NCI-H146 treated with DMSO at 0.1 percent for 48 hours (cell line): Measurements from ENCODE around the gene LAMB4.

Experiments
- DNase-seq: peaks from one replicate; lab custom pipeline; 2025; ENCODE audit not compliant: unreplicated experiment; lab: John Stamatoyannopoulos, UW

The LAMB4 gene

DNA sequence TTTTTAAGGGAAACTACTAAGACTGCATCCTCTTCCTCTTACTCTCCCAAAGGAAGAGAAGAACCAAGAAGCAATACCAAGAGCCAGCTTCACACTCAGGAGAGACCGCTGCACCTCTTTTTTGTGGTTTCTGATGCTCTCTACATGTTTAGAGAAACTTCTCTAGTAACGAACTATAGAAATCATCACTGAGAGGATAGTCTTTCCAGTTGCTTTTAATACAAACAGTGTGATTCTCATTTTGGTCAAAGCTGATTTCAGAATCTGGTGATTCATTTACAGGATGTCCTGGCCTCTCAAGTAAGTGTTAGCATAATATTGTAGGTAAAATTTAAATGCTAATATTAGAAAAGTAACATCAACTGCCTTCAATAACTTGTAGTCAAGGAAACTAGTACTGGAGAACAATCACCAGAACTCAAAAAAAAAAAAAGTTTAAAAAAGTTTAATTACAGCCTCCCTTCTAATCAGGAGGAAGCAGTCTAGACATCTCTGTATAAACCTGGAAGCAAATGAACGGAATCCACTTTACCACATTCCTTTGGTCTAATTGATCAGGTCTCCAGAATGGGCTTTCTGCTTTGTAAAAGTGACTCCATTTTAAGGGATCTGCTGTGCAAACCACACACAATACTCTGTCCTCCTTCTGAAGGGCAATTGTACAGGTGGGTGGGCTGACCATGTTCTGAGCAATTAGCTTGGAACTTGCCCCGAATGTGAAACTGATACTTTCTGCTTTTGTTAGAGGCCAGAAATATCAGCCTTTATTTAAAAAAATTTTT lies 130.2 kb downstream of the LAMB4 start:
- DNase-seq, result no peak

DNA sequence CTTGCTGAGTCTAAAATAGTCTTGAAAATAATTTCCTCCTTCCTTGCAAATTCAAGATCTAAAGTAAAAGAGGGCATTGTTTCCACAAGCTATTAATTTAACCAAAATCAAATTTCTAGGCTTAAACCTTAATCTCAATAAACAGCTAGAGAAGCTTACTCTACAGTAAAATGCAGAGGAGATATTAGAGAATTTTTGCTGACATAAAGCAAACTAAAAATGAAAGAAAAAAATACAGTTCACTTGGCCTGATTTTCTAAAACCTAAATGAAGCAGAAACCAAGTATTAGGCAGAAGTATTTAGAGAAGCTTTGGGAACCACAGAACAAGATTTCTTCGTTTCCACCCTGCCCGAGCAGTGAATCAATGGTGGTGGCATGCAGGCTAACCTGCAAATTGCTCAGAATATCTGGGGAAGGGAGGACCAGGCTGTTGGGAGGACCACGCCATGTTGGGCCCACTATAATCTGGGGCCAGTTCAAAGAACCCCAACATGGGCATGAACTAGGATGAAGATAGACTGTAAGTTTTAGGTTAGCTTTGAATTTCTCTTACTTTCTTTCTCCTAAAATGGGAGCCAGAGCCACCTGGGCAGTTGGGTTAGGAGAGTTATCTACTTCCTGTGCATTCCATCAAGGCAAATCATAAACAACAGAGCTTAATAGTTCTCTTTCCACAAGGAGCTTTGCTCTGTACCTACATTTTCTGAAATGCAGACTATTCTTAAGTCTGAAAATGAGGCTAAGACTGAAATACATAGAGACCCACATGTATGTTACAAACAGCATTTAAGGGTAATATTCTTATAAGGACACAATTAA lies 131.3 kb downstream of the LAMB4 start:
- DNase-seq, result no peak

DNA sequence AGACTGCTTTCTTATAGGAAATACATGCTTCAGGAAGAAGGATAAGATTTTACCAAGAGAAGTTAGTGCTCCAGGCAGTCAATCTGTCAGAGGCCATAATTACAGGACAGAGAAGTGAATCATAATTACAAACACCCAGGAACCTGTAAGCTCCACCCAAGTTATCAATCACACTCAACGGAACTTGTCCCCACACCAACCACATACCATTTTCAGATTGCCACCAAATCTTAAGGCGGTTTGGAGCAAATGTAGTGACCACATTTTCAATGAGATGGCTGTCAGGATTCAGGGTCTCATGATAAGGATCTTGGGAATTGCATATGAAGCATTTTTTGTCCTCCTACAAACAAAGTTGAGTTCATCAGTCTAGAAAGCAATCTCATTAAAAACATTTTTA lies 132.0 kb downstream of the LAMB4 start:
- DNase-seq, result no peak

DNA sequence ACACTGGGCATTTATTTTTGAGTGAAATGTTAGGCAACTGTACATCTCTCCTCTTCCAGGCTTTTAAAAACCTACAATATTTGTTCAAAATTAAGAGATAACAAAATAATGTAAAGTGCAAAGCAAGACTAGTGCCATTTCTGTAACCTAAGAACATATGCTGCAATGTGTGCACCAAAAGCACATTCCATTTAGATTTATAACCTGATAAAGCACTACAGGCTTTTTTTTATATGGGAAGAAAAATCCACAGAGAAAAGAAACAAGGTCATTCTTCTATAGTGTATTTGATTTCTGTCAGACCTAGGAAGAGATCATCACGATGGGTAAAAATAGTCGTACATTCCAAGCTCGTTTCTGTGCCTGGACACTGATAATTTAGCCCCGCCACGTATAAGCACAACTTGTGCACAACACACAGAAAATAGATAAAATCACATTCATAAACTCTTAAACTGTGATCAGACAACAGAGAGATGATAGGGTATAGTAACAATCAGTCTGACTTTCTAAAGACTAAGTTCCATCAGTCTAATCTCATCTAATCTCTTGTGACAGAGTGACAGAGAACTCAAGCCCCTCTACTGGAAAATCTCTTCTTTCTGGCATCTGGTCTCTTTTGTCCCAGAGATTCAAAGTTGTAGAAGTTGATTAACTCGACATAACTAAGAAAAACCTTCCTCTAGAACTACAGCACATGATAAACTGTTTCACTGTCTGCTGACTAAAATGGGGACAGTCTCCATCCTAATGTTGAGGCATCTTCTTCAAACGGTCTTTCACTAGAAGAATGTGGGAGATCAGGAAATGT lies 133.9 kb downstream of the LAMB4 start:
- no peak for DNase-seq

DNA sequence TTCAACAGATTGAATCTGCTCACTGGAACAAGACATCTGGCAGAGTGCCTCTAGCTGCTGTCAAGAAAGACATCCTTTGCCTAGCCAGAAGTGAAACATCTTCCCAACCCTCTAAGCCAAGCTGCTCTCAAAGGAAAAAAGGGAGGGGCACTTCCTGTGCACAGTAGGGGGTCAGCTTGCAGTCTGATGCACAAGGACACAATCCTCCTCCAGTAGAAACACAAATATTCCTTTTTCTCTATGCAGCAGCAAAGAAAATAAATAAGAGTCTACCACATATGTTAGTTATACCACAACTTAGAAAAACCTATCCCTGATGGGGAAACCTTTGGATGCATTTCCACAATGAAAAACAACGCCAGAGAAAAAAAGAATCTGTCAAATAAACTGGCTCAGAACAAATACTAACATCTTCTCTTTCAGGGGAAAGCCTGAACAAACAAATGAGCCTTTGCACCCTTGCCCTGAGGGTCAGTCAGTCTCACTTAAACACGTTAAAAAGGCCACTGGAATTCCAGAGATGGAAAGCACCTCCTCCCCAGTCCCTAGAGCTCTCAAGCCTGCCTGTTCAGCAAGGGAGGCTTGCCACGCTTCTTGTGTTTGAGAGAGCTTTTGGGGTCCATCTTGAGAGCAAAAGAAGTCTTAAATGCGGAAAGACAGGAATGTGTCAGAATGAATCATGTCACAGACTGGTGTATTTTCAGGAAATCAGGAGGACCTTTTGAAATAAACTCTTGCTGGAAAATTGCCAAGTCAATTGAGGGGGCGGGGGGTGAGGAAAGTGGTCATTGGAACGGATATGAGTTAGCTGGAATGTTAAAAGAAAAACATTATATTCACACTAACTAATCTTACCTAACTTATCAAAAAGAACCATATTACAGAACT lies 134.7 kb downstream of the LAMB4 start:
- peak; percentile 46 for DNase-seq

DNA sequence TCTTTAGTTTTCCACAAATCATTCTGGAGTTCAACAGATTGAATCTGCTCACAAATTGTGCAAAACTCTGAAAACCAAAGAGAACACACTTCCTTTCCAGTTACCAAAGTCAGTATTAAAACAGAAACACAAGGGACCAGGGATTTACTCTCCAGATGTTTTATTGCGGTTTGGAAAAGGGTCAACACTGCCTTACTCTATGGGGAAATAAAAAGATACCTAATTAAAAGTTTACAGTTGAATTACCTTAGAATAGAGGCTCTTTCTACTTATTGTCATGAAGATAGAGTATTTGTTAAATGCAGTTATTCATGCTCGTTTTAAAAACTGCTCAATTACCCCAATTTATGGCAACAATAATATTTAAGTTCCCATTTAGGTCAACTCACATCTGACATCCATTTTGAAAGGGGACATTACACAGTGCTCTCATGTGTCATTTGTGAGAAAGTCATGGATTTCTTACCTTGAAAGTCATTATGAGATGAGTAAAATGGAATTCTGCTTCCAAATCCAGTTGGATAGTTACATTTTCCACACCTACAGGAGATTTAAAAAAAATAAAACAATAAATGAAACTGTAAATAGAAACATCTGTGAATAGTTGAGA lies 135.6 kb downstream of the LAMB4 start:
- no peak for DNase-seq

DNA sequence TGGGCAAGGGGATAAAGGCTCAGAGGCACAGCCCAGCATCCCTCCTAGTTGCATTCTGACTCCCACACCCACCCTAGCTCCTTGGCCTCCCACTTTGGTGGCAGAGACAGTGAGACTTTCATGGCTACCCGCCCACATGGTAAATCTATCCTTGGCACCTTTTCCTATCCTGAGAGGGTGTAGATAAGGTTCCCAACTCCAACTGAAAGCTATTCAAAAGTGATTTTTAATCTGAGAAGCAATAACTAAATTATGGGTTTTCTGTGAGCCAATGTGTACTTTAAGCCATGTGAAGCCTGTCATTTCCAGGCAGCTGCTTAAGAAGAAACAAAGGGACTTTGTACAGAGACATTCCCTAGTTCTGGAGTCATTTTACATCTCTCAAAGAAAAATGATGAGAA lies 136.3 kb downstream of the LAMB4 start:
- peak; percentile 81 for DNase-seq

DNA sequence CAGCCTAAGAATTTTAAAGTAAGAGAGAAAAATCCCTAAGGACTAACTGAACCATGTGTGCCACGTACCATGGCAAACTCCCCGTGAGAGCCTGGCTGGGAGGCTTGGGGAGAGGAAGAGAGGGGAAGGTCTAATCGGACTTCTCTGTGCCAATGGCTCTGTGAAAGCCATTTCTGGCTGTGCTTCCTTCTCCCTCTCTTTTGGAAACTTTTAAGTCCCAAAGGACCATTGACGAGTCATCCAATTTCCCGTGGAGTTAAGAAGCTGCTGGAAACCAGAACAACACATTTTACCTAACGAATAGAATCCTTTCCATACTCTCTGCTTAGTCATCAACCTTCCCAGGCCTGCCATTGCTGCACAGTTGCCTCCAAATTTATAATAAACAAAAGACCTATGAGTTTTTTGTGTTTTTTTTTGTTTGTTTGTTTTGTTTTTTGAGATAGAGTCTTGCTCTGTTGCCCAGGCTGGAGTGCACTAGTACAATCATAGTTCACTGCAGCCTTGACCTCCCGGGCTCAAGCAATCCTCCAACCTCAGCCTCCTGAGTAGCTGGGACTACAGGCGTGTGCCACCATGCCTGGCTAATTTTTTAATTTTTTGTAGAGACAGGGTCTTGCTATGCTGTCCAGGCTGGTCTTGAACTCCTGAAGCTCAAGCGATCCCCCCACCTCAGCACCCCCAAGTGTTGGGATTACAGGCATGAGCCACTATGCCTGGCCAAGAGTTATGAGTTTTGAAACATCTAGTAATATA lies 140.4 kb downstream of the LAMB4 start:
- DNase-seq, result no peak

DNA sequence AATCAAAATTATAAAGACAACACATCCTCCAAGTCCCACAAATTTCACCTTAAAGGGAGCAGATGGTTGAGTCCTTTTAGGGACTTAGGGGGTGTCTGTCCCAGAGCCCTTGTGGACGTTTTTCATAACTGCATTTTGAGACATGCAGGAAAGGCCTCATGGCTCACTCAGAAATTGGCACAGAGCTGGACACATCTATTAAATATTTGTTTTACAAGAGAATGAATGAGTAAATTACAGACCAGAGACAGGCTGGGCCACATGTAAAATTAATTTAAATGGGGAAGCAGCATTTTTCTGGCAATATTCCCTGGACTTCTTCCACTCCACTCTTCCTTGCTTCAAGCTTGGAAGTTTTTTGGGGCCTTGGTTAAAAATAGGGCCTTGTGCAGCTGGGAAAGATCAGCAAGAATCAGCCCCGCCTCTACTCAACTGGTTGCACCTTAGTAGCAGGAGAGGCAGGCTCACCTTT lies 147.2 kb downstream of the LAMB4 start:
- DNase-seq, result no peak

DNA sequence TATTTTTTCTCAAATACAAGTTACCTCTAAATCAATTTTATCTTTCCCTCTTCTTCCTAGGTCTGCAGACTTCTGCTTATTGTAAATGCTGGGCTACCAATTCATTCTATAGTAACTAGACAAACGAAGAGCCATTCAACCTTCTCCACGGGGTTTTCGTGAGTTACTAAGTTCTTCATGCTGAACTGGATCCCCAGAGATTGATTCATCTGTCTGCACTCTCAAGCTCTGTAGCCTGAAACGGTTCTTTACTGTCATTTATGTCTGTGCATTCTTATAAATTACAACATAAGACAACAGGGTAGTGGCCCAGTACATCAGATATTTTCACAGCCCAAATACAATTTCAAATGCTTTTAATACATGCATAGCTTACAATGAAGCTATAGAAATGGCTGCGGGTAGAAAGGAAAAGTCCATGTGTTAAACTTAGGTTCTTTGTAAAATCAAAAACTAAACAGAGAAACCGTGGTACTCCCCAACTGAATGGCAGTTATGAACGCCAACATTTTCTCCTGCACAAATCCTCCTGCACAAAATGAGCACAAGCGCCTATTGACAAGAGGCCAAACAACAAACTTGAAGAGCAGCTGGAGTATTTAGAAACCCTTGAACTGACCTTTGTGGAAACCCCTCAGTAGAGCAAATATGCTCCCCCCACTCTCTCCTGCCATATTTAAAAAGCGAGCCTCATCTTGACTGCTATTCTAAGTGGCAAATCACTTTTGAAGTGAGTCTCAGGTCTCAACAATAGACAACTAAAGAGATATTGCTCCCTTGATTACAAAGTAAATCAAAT lies 147.9 kb downstream of the LAMB4 start:
- no peak for DNase-seq

DNA sequence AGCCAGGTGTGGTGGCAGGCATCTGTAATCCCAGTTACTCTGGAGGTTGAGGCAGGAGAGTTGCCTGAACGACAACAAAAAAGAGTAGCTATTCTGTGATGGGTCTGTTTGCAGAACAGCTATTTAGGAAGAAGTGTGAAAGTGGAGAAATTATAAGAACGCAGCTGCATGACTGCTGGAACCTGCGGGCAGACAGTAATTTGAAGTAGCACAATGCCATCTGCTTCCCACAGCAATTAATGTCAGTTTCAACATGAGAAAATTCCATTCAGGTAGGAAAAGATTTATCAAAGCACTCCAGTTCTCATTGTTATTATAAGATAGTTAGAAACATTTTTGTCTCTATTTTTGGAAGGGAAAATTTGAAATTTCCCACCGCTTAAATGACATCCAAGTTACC lies 148.7 kb downstream of the LAMB4 start:
- DNase-seq, result no peak

DNA sequence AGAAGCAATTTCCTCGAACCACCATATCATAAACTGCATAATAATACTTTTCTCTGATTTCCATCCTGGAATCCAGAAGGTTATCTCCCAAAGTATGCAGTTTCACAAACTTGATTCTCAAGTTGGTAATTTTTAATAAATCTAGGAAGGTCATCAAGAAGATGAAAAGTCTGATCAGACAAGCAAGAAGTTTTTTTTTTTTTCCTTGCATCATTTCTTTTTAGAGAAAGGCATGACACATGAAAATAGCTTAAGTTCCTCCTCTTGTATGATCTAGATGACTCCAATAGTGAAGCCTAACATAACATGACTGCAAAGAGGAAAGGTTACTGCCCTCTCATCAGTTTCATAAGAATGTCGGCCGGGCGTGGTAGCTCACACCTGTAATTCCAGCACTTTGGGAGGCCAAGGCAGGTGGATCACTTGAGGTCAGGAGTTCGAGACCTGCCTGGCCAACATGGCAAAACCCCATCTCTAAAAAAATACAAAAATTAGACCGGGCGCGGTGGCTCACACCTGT lies 149.4 kb downstream of the LAMB4 start:
- DNase-seq, result no peak

DNA sequence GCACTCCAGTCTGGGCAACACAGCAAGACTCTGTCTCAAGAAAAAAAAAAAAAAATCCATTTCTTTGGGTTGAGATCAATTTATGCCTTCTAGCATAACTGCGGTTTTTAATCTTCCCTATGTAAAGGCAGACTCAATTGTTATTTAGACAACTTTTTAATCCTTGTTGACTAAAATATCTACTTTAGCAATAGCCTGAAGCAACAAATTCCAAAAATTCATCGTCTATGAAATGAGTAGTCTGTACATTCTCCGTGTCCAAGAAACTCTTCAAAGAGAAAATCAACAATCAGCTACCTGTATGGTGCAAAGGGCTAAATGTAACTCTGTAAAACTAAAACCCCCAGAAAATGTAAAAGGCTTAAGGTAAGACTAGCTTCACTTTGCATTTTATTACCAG lies 150.0 kb downstream of the LAMB4 start:
- DNase-seq, result no peak

DNA sequence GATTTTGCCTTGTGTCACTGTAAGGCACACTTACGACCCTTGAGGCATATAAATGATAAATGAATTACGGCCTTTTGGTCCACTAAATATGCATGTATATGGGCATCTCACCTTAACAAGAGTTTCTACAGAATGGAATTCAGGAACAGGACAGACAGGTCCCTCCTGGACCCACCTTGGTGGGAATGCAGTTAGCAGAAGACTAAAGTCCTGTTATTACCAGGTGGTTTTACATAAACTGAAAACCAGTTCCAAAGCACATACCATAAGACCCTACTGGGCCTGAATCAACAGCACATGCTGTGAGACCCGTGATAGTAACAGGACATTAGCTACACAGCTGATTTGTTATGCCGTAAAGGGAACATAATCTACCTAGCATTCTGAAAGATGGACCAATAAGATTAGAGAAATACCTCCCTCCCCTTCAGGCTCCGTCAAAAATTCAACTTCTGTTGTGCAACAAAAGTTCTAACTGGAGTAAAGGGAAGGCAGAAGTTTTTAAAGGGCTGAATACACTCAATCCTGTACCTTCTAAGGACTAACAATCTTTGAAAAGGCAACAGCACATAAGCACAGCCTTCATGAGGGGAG lies 151.2 kb downstream of the LAMB4 start:
- DNase-seq, result no peak

DNA sequence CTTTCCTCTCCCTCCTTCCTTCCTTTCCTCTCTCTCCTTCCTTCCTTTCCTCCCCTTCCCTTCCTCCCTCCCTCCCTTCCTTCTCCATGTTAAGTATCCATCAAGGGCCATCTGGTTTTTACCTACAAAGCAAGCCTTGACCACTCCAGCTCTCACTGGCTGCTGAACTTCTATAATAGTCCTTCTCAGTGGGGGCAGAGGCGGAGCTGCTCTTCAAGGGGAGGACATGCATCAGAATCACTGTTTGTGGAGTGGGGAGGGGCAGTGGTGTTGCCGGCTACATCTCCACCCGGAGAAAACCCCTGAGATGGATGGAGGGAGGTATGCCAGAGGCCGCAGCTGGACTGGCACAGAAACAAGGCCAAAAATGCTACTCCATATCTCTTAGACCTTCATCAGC lies 153.1 kb downstream of the LAMB4 start:
- no peak for DNase-seq

DNA sequence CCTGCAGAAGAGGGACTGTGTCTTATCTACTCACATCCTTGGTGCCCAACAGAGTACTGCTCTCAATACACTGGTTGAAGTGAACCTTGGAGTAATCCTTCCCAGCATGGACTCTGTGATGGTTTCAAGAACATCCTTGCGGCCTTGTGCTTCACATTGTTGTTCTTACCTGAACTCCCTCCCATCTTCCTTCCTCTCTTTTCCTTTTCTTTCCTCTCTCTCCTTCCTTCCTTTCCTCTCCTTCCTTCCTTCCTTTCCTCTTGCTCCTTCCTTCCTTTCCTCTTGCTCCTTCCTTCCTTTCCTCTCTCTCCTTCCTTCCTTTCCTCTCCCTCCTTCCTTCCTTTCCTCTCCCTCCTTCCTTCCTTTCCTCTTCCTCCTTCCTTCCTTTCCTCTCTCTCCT lies 153.5 kb downstream of the LAMB4 start:
- DNase-seq, result no peak

DNA sequence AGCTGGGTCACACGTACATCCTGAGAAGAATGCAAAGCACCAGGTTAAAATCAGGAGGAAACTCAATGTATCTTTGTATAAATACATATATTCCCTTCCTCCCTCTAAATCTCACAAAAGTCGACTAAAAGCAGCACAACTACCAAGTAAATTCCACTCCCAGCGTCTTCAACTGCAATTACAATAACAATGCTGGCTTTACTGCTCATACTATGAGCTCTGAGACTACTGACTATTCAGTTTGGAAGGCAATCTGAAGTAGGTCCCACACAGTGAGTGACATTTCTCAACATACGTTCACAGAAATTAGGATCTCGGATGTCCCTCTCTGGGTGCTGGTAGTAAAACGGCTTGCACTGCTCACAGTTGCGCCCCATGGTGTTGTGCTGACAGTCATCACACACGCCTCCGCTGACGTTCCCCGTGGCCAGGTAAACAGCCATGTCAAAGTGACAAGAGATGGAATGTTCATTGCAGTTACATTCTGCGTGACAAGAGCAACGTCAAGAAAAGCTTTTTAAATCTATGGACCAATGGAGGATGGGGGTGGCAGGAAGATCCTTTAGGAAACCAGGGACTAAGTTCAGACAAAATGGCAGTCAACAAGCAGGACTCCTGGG lies 154.7 kb downstream of the LAMB4 start:
- DNase-seq, result no peak

DNA sequence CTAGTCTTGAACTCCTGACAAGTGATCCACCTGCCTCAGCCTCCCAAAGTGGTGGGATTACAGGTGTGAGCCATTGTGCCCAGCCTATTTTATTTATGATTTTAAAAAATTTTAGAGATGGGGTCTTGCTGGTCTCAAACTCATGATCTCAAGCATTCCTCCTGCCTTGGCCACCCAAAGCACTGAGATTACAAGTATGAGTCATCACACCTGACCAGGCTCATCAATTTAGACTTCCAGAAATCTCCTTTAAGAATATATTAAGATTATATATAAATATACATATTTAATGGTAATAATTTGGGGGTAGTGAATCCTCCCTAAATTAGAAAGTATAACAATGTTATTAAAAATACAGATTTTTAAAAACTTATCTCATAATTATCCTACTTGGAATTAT lies 156.3 kb downstream of the LAMB4 start:
- DNase-seq, result no peak
